Naive B cell (primary cell): ENCODE measurements around the gene FHOD3. TPM values are rescaled to one million over a fixed set of nuclear protein-coding genes. Genes with fewer than 3 reads are reported as not detected.

ENCODE experiments used
- ATAC-seq, 2 donors: fragments of 150-1000 bp; cut with Tn5 transposase; 2 replicates each; pipeline ENCODE4 v1.10.0; 2021; ENCODE audit warnings: low read depth in 2 of 2, mild to moderate bottlenecking in 2 of 2, moderate library complexity in 2 of 2
- DNase-seq: peaks from one replicate; pipeline ENCODE4 v3.0.0; 2022
- H3K27ac Mint-ChIP-seq, 6 donors: one replicate each; pipeline ENCODE4 v1.8.0; 2020 to 2022; ENCODE audit warnings: mild to moderate bottlenecking in 6 of 6, mixed read lengths in 6 of 6, moderate library complexity in 5 of 6, inconsistent platforms in 2 of 6
- H3K27me3 Mint-ChIP-seq, 3 donors: one replicate each; pipeline ENCODE4 v1.8.0; 2021 to 2022; ENCODE audit warnings: mixed read lengths in 3 of 3, mild to moderate bottlenecking in 1 of 3
- H3K36me3 Mint-ChIP-seq, 2 donors: one replicate each; pipeline ENCODE4 v1.8.0; 2020 to 2022; ENCODE audit warnings: mixed read lengths in 2 of 2, inconsistent platforms in 1 of 2, mild to moderate bottlenecking in 1 of 2
- H3K4me1 Mint-ChIP-seq, 3 donors: one replicate each; pipeline ENCODE4 v1.8.0; 2020 to 2022; ENCODE audit warnings: mixed read lengths in 3 of 3, inconsistent platforms in 1 of 3, mild to moderate bottlenecking in 1 of 3, moderate library complexity in 1 of 3
- H3K4me3 Mint-ChIP-seq, 8 donors: one replicate each; pipeline ENCODE4 v1.8.0; 2020 to 2022; ENCODE audit warnings: mild to moderate bottlenecking in 8 of 8, mixed read lengths in 8 of 8, moderate library complexity in 8 of 8, inconsistent platforms in 2 of 8
- H3K9me3 Mint-ChIP-seq, 7 donors: one replicate each; pipeline ENCODE4 v1.8.0; 2020 to 2022; ENCODE audit warnings: mixed read lengths in 7 of 7, mild to moderate bottlenecking in 5 of 7, inconsistent platforms in 2 of 7, moderate library complexity in 1 of 7
- polyA plus RNA-seq, 6 donors: library from polyadenylated mRNA; unstranded; fragments of 300-500 nt; fragmentation: Illumina TruSeq; gene quantifications; one replicate each; pipeline ENCODE4 v1.2.3, GENCODE V29; 2021; ENCODE audit warnings: low read depth in 6 of 6

FHOD3 gene
- polyA plus RNA-seq, 6 donors from 2014 or later, result not detected

GRCh38 chr18:36374262-36374661 is 76.7 kb downstream of the FHOD3 start:
- DNase-seq (no peak), ATAC-seq (no peak)
- H3K36me3 Mint-ChIP-seq, result no peaks in the 10 kb centered on the region
- peaks cover 25 to 61% (median 43%) of the 10 kb centered on the region in 3 donors for H3K27me3 Mint-ChIP-seq
- H3K4me1 Mint-ChIP-seq, result no peaks in the 10 kb centered on the region
- no peak overlapping the region for H3K4me3 Mint-ChIP-seq
- H3K27ac Mint-ChIP-seq, result no peak overlapping the region
- H3K9me3 Mint-ChIP-seq, result peaks cover 0 to 19% (median 8%) of the 10 kb centered on the region in 7 donors

DNA sequence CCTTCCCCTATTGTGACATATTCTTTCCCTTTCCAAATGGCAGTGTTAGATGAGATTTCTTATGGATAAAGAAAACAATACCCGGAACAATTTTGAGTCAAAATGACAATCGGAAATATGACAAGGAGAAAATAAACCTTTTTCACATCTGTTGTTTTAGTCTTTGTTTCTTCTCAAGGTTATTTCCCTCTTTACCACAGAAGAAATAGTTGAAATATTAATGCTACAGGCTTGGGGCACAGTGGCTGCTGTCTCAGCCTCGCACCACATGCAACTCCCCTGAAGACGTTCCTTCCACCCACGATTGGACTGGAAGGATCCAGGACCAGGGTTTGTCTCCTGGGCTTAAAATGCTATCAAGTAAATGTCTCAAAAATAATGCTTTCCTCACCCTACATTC is 77.6 kb downstream of the FHOD3 start:
- no peaks in the 10 kb centered on the region for H3K4me1 Mint-ChIP-seq
- ATAC-seq (no peak), DNase-seq (no peak)
- H3K4me3 Mint-ChIP-seq, result no peak overlapping the region
- H3K27me3 Mint-ChIP-seq, result peaks cover 30 to 57% (median 44%) of the 10 kb centered on the region in 3 donors
- no peak overlapping the region for H3K27ac Mint-ChIP-seq
- peaks cover 0 to 19% (median 8%) of the 10 kb centered on the region in 7 donors for H3K9me3 Mint-ChIP-seq
- H3K36me3 Mint-ChIP-seq, result no peaks in the 10 kb centered on the region

DNA sequence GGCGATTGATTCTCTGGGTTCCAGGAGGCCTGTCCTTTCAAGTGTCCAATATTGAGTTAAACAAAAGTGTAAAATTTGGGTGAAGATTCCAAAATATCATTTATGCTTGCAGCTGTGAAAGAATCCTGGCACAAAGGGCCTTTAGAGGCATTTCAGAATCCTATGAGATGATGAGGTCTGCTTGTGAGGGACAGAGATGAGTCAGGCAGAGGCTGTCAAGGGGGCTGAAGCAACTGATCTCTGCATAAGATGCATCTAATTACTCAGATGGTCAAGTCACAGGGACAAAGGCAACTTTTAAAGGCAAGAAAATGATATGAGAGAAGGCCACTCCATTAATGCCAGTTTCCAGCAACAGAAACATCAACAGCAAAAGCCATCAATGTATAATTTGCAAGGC is 78.8 kb downstream of the FHOD3 start:
- Mint-ChIP-seq H3K27me3 (peaks cover 26 to 56% (median 53%) of the 10 kb centered on the region in 3 donors), H3K4me1 (no peaks in the 10 kb centered on the region), H3K4me3 (no peak overlapping the region), H3K36me3 (no peaks in the 10 kb centered on the region), H3K27ac (no peak overlapping the region), H3K9me3 (peaks cover 0 to 9% (median 6%) of the 10 kb centered on the region in 7 donors)
- DNase-seq (no peak), ATAC-seq (no peak)

GRCh38 chr18:36377626-36378025 is 80.1 kb downstream of the FHOD3 start:
- Mint-ChIP-seq H3K36me3 (no peaks in the 10 kb centered on the region), H3K4me1 (no peaks in the 10 kb centered on the region), H3K27me3 (peaks cover 28 to 61% (median 50%) of the 10 kb centered on the region in 3 donors), H3K27ac (no peak overlapping the region), H3K4me3 (no peak overlapping the region), H3K9me3 (peaks cover 0 to 3% (median 0%) of the 10 kb centered on the region in 7 donors)
- no peak for DNase-seq
- no peak for ATAC-seq

DNA sequence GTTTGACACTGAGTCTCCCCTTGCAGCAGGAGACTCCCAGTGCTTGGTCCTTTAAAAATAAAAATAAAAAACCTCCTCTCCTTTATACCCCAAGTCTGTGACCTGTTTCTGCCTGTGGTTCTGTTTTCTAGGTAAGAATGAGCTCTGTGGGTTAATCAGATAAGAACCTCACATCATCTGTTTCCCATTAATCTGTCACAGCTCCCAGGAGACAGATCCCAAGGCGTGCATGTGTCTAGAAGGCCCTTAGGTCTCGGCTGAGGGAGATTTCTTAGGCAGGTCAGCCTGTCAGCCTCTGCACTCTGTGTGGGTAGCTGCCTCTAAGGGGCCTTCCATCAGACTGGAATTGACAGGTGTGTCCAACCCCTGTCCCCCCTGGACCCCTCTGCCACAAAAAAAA is 80.7 kb downstream of the FHOD3 start:
- H3K4me3 Mint-ChIP-seq, result no peak overlapping the region
- peaks cover 22 to 61% (median 44%) of the 10 kb centered on the region in 3 donors for H3K27me3 Mint-ChIP-seq
- H3K9me3 Mint-ChIP-seq, result peaks cover 0 to 2% (median 0%) of the 10 kb centered on the region in 7 donors

DNA sequence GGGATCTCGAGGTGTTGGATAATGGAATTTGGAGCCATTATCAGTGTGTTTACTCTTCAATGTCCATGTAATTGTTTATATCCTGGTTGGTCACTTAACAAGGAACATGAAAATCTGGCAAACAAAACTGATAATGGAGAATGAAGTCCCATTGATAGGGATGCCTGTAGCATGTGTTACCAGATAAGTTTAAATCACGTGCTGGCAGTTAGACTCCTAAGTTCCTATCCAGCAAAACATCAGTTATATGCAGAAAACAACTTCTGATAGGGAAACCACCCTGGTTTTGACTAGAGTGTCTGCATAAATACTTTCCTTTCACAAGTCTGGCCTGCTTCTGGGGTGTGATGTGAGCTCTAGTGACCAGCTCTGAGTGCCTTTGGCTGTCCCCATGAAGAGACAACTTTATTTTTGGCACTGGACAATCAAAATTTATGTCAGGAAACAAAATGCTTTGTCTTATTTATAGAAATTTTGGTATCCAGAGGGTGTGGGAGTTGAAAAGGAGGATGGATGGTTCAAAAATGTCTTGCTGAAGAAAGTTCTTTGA is 82.0 kb downstream of the FHOD3 start:
- DNase-seq, result no peak
- Mint-ChIP-seq H3K4me3 (no peak overlapping the region), H3K9me3 (peaks cover 0 to 2% (median 0%) of the 10 kb centered on the region in 7 donors), H3K36me3 (no peaks in the 10 kb centered on the region), H3K27ac (no peak overlapping the region), H3K27me3 (peaks cover 13 to 49% (median 32%) of the 10 kb centered on the region in 3 donors), H3K4me1 (no peaks in the 10 kb centered on the region)
- ATAC-seq, result no peak

More for the DNA sequence above, 80.7 kb downstream of the FHOD3 start:
- Mint-ChIP-seq H3K27ac (no peak overlapping the region), H3K4me1 (no peaks in the 10 kb centered on the region), H3K36me3 (no peaks in the 10 kb centered on the region)
- DNase-seq (no peak), ATAC-seq (no peak)

GRCh38 chr18:36380173-36380827 is 82.8 kb downstream of the FHOD3 start:
- Mint-ChIP-seq H3K4me3 (no peak overlapping the region), H3K27ac (no peak overlapping the region)

DNA sequence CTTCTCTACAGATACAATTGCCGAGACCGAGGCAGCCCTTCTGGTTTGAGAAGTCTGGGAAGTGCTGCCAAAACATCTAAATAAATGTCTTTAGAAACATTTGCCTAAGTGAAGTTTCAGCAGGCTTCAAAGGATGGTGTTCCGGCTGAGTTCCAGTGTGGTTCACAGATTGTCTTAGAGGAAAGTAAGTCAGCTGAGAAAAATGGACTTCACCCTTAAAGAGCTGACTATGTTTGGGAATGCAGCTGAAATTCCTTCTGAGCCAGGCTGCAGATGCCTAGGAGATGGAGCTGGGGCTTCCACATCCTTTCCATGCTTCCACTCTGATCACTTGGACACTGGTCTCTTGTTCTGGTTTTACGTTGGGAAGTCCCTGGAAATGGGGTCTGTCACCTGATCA is 83.6 kb downstream of the FHOD3 start:
- no peak for DNase-seq
- H3K9me3 Mint-ChIP-seq, result peaks cover 0 to 2% (median 0%) of the 10 kb centered on the region in 7 donors
- H3K36me3 Mint-ChIP-seq, result no peaks in the 10 kb centered on the region
- no peak overlapping the region for H3K4me3 Mint-ChIP-seq
- no peak for ATAC-seq
- peaks cover 12 to 40% (median 21%) of the 10 kb centered on the region in 3 donors for H3K27me3 Mint-ChIP-seq
- H3K27ac Mint-ChIP-seq, result no peak overlapping the region
- no peaks in the 10 kb centered on the region for H3K4me1 Mint-ChIP-seq

More at GRCh38 chr18:36380173-36380827, 82.8 kb downstream of the FHOD3 start:
- H3K36me3 Mint-ChIP-seq, result no peaks in the 10 kb centered on the region
- H3K9me3 Mint-ChIP-seq, result peaks cover 0 to 2% (median 0%) of the 10 kb centered on the region in 7 donors
- H3K27me3 Mint-ChIP-seq, result peaks cover 12 to 47% (median 28%) of the 10 kb centered on the region in 3 donors
- DNase-seq, result no peak
- H3K4me1 Mint-ChIP-seq, result no peaks in the 10 kb centered on the region
- no peak for ATAC-seq

DNA sequence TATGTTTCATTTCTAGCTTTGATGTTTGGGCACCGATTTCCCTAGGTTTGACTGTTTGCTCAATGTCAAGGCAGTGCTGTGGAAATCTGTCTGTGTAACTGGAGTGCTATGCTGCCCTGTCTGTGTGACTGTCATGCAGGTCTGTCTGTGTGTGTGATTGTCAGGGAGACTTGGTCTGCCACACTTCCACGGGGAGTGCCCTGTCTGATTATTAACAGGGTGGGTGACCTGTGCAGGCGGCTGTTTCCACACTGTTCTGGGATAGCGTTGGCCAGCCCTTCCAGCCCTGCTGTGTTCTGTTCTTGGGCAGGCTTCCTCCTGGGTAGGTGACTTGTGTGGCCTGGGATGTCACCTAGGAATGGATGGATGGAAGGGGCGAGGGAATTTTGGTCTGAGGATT is 85.3 kb downstream of the FHOD3 start:
- DNase-seq, result no peak
- H3K27ac Mint-ChIP-seq, result no peak overlapping the region
- no peak for ATAC-seq
- H3K36me3 Mint-ChIP-seq, result no peaks in the 10 kb centered on the region
- peaks cover 12 to 33% (median 16%) of the 10 kb centered on the region in 3 donors for H3K27me3 Mint-ChIP-seq
- H3K4me1 Mint-ChIP-seq, result no peaks in the 10 kb centered on the region
- H3K4me3 Mint-ChIP-seq, result no peak overlapping the region
- no peaks in the 10 kb centered on the region for H3K9me3 Mint-ChIP-seq

GRCh38 chr18:36386150-36386920 is 88.8 kb downstream of the FHOD3 start:
- no peaks in the 10 kb centered on the region for H3K36me3 Mint-ChIP-seq
- ATAC-seq, result no peak
- H3K27me3 Mint-ChIP-seq, result peaks cover 12 to 23% (median 17%) of the 10 kb centered on the region in 3 donors
- H3K4me3 Mint-ChIP-seq, result no peak overlapping the region
- H3K27ac Mint-ChIP-seq, result no peak overlapping the region
- no peaks in the 10 kb centered on the region for H3K9me3 Mint-ChIP-seq
- H3K4me1 Mint-ChIP-seq, result peaks cover 0 to 12% (median 8%) of the 10 kb centered on the region in 3 donors
- no peak for DNase-seq

GRCh38 chr18:36387310-36387709 is 89.8 kb downstream of the FHOD3 start:
- Mint-ChIP-seq H3K9me3 (no peaks in the 10 kb centered on the region), H3K27ac (no peak overlapping the region), H3K36me3 (no peaks in the 10 kb centered on the region)

GRCh38 chr18:36388310-36388709 is 90.8 kb downstream of the FHOD3 start:
- H3K9me3 Mint-ChIP-seq, result no peaks in the 10 kb centered on the region
- ATAC-seq (no peak), DNase-seq (no peak)
- no peak overlapping the region for H3K27ac Mint-ChIP-seq
- no peaks in the 10 kb centered on the region for H3K36me3 Mint-ChIP-seq
- H3K4me3 Mint-ChIP-seq, result no peak overlapping the region
- peaks cover 0 to 21% (median 5%) of the 10 kb centered on the region in 3 donors for H3K27me3 Mint-ChIP-seq
- peaks cover 0 to 12% (median 8%) of the 10 kb centered on the region in 3 donors for H3K4me1 Mint-ChIP-seq

More at GRCh38 chr18:36387310-36387709, 89.8 kb downstream of the FHOD3 start:
- Mint-ChIP-seq H3K27me3 (peaks cover 5 to 15% (median 9%) of the 10 kb centered on the region in 3 donors), H3K4me3 (no peak overlapping the region), H3K4me1 (peaks cover 0 to 12% (median 8%) of the 10 kb centered on the region in 3 donors)
- no peak for ATAC-seq
- no peak for DNase-seq

DNA sequence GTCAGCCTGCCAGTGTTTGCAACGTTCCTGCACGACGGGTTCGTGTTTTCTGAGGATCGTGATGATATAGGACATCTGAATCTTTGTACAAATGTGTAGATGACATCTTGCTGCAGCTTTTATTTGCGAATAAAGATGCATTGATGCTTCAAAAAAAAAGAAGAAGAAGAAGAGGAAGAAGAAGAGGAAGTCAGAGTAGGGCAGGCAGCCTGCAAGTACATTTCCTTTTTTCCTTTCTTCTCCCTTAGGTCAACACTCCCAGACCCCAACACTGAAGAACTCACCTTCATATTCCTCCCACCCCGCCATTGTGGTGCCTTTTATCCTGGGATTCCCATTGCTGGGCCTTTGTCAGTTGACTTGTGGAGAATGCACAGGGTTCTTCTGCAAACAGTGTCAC is 91.5 kb downstream of the FHOD3 start:
- Mint-ChIP-seq H3K4me1 (peaks cover 0 to 12% (median 8%) of the 10 kb centered on the region in 3 donors), H3K36me3 (no peaks in the 10 kb centered on the region), H3K27me3 (peaks cover 0 to 26% (median 10%) of the 10 kb centered on the region in 3 donors), H3K4me3 (no peak overlapping the region), H3K9me3 (peaks cover 0 to 5% (median 4%) of the 10 kb centered on the region in 7 donors), H3K27ac (no peak overlapping the region)
- ATAC-seq (no peak), DNase-seq (no peak)
